A549 (cell line): Measurements from ENCODE around the gene JAML.

Experiments used
- BHLHE40 ChIP-seq: IDR thresholded peaks from 2 replicates; pipeline ENCODE4 v1.6.1; 2012; ENCODE audit warnings: low read depth, low read length, inconsistent platforms
- CEBPB ChIP-seq, 2 experiments: fragments of >200 bp in 1 of 2; sonication (Bioruptor Twin) in 1 of 2; formaldehyde crosslinking in 1 of 2; IDR thresholded peaks; 2 replicates each; pipeline ENCODE4 v1.6.1; 2012 to 2016
- CHD2 ChIP-seq: fragments of 150-350 bp; IDR thresholded peaks from 2 replicates; pipeline ENCODE4 v1.6.1; 2014; ENCODE audit warnings: low read length; ENCODE audit not compliant: partially characterized antibody
- CTCF ChIP-seq: fragments of >200 bp; sonication (Bioruptor Twin); formaldehyde crosslinking; IDR thresholded peaks from 3 replicates; pipeline ENCODE4 v1.5.1; 2016
- HDAC2 ChIP-seq: fragments of 200-600 bp; sonication (generic); IDR thresholded peaks from 2 replicates; pipeline ENCODE4 v1.6.1; 2016
- HMGXB4 ChIP-seq: fragments of 250-450 bp; sonication (Bioruptor Pico); IDR thresholded peaks from 2 replicates; pipeline ENCODE4 v1.5.0; 2021; ENCODE audit warnings: mild to moderate bottlenecking, moderate library complexity, borderline replicate concordance
- JUNB ChIP-seq: fragments of >200 bp; sonication (Bioruptor Twin); formaldehyde crosslinking; IDR thresholded peaks from 2 replicates; pipeline ENCODE4 v1.6.1; 2016
- KDM1A ChIP-seq: fragments of 200-600 bp; sonication (generic); IDR thresholded peaks from 2 replicates; pipeline ENCODE4 v1.6.1; 2016; ENCODE audit warnings: low read depth, mild to moderate bottlenecking
- NPAS2 ChIP-seq: fragments of 250-450 bp; sonication (Bioruptor Pico); IDR thresholded peaks from 2 replicates; pipeline ENCODE4 v1.8.0; 2022; ENCODE audit warnings: mild to moderate bottlenecking, moderate library complexity, borderline replicate concordance
- PHF8 ChIP-seq: fragments of 200-600 bp; sonication (generic); IDR thresholded peaks from 2 replicates; pipeline ENCODE4 v1.6.1; 2016; ENCODE audit warnings: low read depth, mild to moderate bottlenecking, antibody characterized with exemption, moderate library complexity, borderline replicate concordance
- REST ChIP-seq: fragments of 200-600 bp; sonication (generic); IDR thresholded peaks from 2 replicates; pipeline ENCODE4 v1.6.1; 2016; ENCODE audit warnings: antibody characterized with exemption, mild to moderate bottlenecking, moderate library complexity

GRCh38 chr11:118240999-118241763, 16.4 kb upstream of the JAML start:
- no peak for TF ChIP-seq JUNB
- TF ChIP-seq NPAS2 (CRISPR knock-in tag): no peak
- no peak for TF ChIP-seq CTCF
- no peak for TF ChIP-seq HMGXB4
- TF ChIP-seq BHLHE40: no peak
- no peak for TF ChIP-seq HDAC2
- no peak for TF ChIP-seq PHF8
- TF ChIP-seq REST: no peak
- TF ChIP-seq CEBPB (IDR thresholded peaks at IDR 0.05): no peak
- no peak for TF ChIP-seq CHD2
- TF ChIP-seq KDM1A: no peak
